IgD-negative memory B cell (primary cell): Measurements from ENCODE around the gene KCNMA1. TPM values are rescaled to one million over a fixed set of nuclear protein-coding genes. Genes with fewer than 3 reads are reported as not detected.
A peak's percentile ranks its signal among the peaks of the same experiment; 100 is the strongest.

Source experiments
- H3K27ac Mint-ChIP-seq, 3 donors: one replicate each; pipeline ENCODE4 v1.8.0; 2020 to 2022; ENCODE audit warnings: mild to moderate bottlenecking in 3 of 3, mixed read lengths in 3 of 3, moderate library complexity in 1 of 3
- H3K27me3 Mint-ChIP-seq: one replicate; pipeline ENCODE4 v1.8.0; 2021; ENCODE audit warnings: mixed read lengths
- H3K36me3 Mint-ChIP-seq: one replicate; pipeline ENCODE4 v1.8.0; 2020; ENCODE audit warnings: mild to moderate bottlenecking, mixed read lengths
- H3K4me1 Mint-ChIP-seq, 3 donors: one replicate each; pipeline ENCODE4 v1.8.0; 2020 to 2022; ENCODE audit warnings: mixed read lengths in 3 of 3, mild to moderate bottlenecking in 1 of 3
- H3K4me3 Mint-ChIP-seq, 4 donors: one replicate each; pipeline ENCODE4 v1.8.0; 2020 to 2022; ENCODE audit warnings: mild to moderate bottlenecking in 4 of 4, mixed read lengths in 4 of 4, moderate library complexity in 3 of 4
- H3K9me3 Mint-ChIP-seq, 3 donors: one replicate each; pipeline ENCODE4 v1.8.0; 2020 to 2021; ENCODE audit warnings: mixed read lengths in 3 of 3, mild to moderate bottlenecking in 1 of 3
- polyA plus RNA-seq: library from polyadenylated mRNA; unstranded; fragments of 300-500 nt; fragmentation: Illumina TruSeq; gene quantifications from one replicate; pipeline ENCODE4 v1.2.3, GENCODE V29; 2021

The KCNMA1 gene
- polyA plus RNA-seq, 1 donor from 2014 or later = 5.5 TPM

GRCh38 chr10:77411805-77412204, 225.8 kb downstream of the KCNMA1 start:
- H3K27me3 Mint-ChIP-seq = peaks cover 7% of the 10 kb centered on the region
- H3K4me3 Mint-ChIP-seq = no peak overlapping the region
- H3K4me1 Mint-ChIP-seq = no peaks in the 10 kb centered on the region
- H3K27ac Mint-ChIP-seq = peak overlapping the region in 1 of 3 donors; percentile 37
- H3K36me3 Mint-ChIP-seq = peaks cover 1% of the 10 kb centered on the region
- H3K9me3 Mint-ChIP-seq = no peaks in the 10 kb centered on the region

DNA sequence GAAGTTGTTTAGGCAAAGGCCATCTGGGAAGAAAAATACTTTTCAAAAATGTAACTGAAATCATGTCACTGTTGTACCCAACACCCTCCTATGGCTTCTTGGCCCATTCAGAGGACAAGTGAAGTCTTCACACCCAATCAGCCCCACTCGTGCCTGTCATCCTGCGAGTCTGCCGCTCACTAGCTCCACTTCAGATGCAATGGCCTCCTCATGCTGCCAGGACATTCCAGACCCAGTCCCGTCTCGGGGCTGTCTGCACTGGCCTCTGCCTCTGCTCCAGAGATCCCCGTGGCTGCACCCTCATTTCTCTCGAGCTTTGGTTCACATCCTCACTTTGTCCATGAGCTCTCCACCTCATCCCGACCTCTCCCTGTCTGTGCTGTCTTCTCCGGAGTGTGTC, 227.1 kb downstream of the KCNMA1 start:
- Mint-ChIP-seq H3K4me1 (no peaks in the 10 kb centered on the region), H3K9me3 (no peaks in the 10 kb centered on the region), H3K36me3 (peaks cover 1% of the 10 kb centered on the region), H3K27ac (peak overlapping the region in 1 of 3 donors; percentile 24), H3K4me3 (no peak overlapping the region), H3K27me3 (peaks cover 4% of the 10 kb centered on the region)

GRCh38 chr10:77409697-77410471, 227.7 kb downstream of the KCNMA1 start:
- no peaks in the 10 kb centered on the region for H3K4me1 Mint-ChIP-seq
- no peak overlapping the region for H3K4me3 Mint-ChIP-seq
- no peaks in the 10 kb centered on the region for H3K9me3 Mint-ChIP-seq
- H3K27ac Mint-ChIP-seq = no peak overlapping the region
- H3K36me3 Mint-ChIP-seq = peaks cover 1% of the 10 kb centered on the region
- H3K27me3 Mint-ChIP-seq = peaks cover 4% of the 10 kb centered on the region

DNA sequence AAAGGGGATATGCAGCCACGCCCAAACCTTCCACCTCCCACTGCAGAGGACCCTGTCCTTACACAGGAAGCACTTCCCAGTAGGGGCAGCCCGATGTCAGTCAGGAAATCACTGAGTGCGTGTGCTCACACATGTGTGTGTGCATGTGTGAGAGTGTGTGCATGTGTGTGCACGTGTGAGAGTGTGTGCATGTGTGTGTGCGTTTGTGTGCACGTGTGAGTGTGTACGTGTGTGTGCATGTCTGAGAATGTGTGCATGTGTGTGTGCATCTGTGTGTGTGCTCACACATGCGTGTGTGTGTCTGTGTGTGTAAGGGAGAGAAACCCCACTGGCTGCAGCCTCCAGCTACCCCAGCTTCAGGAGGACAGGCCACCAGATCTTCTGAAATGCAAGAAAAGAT, 229.3 kb downstream of the KCNMA1 start:
- Mint-ChIP-seq H3K4me3 (no peak overlapping the region), H3K9me3 (no peaks in the 10 kb centered on the region), H3K27ac (no peak overlapping the region), H3K27me3 (peaks cover 4% of the 10 kb centered on the region), H3K4me1 (no peaks in the 10 kb centered on the region), H3K36me3 (peaks cover 1% of the 10 kb centered on the region)

GRCh38 chr10:77406764-77407430, 230.7 kb downstream of the KCNMA1 start:
- Mint-ChIP-seq H3K36me3 (peaks cover 4% of the 10 kb centered on the region), H3K4me1 (peaks cover 0 to 1% (median 0%) of the 10 kb centered on the region in 3 donors)

DNA sequence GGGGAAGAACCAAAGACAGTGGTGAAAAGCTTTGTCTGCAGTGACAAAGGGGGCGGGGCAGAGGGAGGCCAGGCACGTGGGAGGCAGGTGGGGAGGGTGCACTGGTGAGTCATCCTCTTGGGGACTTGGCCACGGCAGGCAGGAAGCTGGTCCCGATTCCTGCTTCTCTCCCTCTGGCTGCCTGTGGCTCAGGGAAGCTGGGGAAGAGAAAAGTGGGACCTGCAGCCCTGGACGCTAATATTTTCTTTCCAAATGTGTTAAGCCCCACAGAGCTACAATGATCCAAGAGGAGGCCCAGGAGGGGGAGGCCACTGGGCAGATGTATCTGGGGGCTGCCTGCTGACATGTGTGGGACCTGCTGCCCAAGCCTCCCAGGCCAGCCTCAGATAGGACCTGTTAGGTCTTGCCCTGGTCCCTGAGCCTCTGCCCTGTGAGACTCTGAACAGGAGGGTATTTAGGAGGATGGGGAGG, 231.8 kb downstream of the KCNMA1 start:
- H3K4me1 Mint-ChIP-seq = peaks cover 0 to 1% (median 0%) of the 10 kb centered on the region in 3 donors
- H3K4me3 Mint-ChIP-seq = no peak overlapping the region
- H3K9me3 Mint-ChIP-seq = no peaks in the 10 kb centered on the region
- no peak overlapping the region for H3K27ac Mint-ChIP-seq
- peaks cover 6% of the 10 kb centered on the region for H3K27me3 Mint-ChIP-seq
- peaks cover 4% of the 10 kb centered on the region for H3K36me3 Mint-ChIP-seq

More at GRCh38 chr10:77406764-77407430, 230.7 kb downstream of the KCNMA1 start:
- Mint-ChIP-seq H3K9me3 (no peaks in the 10 kb centered on the region), H3K27ac (no peak overlapping the region), H3K27me3 (peaks cover 6% of the 10 kb centered on the region), H3K4me3 (no peak overlapping the region)

DNA sequence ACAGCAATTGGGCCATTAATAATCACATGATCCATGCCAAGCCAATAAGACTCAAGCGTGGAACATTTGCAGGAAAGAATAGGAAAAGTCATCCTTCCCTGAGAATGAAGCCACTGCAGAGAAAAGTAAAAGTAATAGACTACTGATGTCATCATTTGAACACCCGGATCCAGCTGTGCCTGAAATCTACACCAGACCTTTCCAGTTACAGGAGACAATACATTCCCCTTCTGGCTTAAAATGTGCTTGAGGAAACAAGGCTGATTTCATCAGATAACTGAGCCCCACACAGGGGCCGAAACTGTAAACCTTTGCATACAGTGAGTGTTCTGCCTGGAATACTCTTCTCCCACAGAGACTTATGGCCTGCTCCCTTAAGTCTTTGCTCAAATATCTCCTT, 232.8 kb downstream of the KCNMA1 start:
- Mint-ChIP-seq H3K36me3 (peaks cover 4% of the 10 kb centered on the region), H3K27ac (no peak overlapping the region), H3K9me3 (no peaks in the 10 kb centered on the region)

DNA sequence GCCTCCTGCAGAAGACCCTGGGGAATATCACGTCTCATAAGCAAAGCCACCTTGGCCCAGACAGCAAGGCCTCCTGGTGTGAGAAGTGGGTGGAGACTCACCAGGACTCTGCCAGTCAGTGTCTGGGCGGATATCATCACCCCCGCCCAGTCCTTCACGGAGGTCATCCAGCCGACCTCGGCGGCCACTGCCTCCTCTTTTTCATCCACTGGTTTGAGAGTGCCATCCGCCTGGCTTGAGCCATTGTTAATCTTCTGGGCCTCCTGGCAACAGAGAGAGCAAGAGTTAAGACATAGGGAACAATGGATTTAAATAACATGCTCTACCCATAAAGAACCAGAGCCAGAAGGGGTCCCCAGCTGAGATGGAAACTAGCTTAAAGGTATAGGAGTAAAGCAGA, 233.8 kb downstream of the KCNMA1 start:
- H3K27me3 Mint-ChIP-seq = peaks cover 6% of the 10 kb centered on the region
- H3K9me3 Mint-ChIP-seq = no peaks in the 10 kb centered on the region
- H3K4me3 Mint-ChIP-seq = no peak overlapping the region
- no peak overlapping the region for H3K27ac Mint-ChIP-seq
- H3K4me1 Mint-ChIP-seq = peaks cover 0 to 1% (median 0%) of the 10 kb centered on the region in 3 donors
- H3K36me3 Mint-ChIP-seq = peaks cover 4% of the 10 kb centered on the region

More for the DNA sequence above, 232.8 kb downstream of the KCNMA1 start:
- Mint-ChIP-seq H3K4me3 (no peak overlapping the region), H3K4me1 (peaks cover 0 to 1% (median 0%) of the 10 kb centered on the region in 3 donors), H3K27me3 (peaks cover 6% of the 10 kb centered on the region)

DNA sequence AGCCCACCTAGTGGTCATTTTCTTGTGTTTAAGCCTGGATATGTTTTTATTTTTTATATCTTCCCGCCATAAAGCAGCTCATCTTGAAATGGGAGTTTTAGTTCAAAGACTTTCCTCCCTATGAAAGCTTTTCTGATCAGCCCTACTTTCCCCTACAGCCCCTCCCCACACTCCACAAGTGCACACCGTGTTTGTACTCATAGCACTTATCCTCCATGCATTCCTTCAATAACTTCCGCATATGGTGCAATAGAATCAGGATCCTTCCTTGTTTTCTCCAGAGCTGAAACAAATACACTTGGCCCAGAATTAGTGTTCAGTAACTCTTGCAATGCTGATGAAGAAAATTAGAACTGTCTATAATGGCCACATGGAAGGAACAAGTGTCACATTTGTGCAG, 235.9 kb downstream of the KCNMA1 start:
- Mint-ChIP-seq H3K4me1 (peaks cover 0 to 3% (median 0%) of the 10 kb centered on the region in 3 donors), H3K27me3 (peaks cover 5% of the 10 kb centered on the region), H3K9me3 (no peaks in the 10 kb centered on the region), H3K36me3 (peaks cover 4% of the 10 kb centered on the region), H3K4me3 (no peak overlapping the region), H3K27ac (no peak overlapping the region)

- peaks cover 3% of the 10 kb centered on the region for H3K27me3 Mint-ChIP-seq
- no peak overlapping the region for H3K4me3 Mint-ChIP-seq
- peaks cover 0 to 3% (median 0%) of the 10 kb centered on the region in 3 donors for H3K4me1 Mint-ChIP-seq
- no peak overlapping the region for H3K27ac Mint-ChIP-seq
- H3K9me3 Mint-ChIP-seq = no peaks in the 10 kb centered on the region
- peaks cover 4% of the 10 kb centered on the region for H3K36me3 Mint-ChIP-seq
These were observed 237.6 kb downstream of the KCNMA1 start for GRCh38 chr10:77400033-77400432.

DNA sequence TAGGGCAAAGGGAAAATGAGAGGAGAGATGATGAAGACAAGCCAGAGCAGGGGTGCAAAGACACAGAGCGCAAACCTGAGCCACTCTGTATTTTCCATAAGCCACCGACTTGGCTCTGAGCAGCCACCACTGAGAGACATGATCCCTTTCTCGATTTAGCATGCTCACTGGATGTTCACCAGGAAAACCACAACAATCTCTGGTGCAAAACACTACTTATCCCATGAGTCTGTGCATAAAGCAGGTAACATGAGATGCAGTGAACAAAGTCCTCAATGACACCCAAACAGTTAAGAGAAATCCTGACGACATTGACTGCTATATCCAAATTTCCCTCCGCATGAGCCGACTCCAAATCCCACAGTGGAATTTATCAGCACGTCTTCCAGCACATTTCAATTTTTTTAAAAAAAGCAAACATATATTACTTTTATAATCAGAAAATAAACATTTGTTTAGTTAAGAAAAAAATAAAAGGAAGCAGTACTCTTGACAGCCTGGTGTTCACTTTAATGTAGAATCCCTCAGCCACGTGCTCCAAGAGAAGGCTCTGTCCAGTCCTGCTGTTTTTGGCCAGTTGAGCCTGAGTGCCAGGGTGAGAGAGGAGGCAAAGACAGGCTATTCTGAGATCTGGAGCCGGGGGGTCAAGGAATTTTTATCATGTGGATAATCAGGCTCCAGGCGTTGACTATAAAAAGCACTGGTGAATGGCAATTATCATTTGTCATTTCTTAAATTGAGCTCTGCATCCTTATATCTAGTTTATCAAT, 238.4 kb downstream of the KCNMA1 start:
- H3K27ac Mint-ChIP-seq = no peak overlapping the region
- H3K27me3 Mint-ChIP-seq = peaks cover 3% of the 10 kb centered on the region
- no peak overlapping the region for H3K4me3 Mint-ChIP-seq
- peaks cover 0 to 3% (median 0%) of the 10 kb centered on the region in 3 donors for H3K4me1 Mint-ChIP-seq
- no peaks in the 10 kb centered on the region for H3K9me3 Mint-ChIP-seq
- H3K36me3 Mint-ChIP-seq = peaks cover 4% of the 10 kb centered on the region

DNA sequence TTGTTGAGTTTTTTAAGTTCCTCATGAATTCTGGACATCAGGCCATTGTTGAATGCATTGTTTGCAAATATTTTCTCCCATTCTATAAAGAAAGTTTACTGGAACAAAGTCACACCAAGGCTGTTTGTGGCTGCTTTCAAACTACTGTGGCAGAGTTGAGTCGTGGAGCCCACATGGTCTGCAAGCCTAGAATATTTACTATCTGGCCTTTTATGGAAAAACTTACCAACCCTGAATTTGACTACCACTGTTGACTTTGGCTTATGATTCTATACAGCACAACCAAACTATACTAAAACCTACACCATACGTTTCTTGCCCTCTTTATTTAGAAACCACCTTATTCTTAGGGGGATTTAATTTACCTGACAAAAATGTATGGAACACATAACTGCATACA, 239.1 kb downstream of the KCNMA1 start:
- H3K36me3 Mint-ChIP-seq = peaks cover 4% of the 10 kb centered on the region
- no peaks in the 10 kb centered on the region for H3K9me3 Mint-ChIP-seq
- H3K4me3 Mint-ChIP-seq = no peak overlapping the region
- H3K27me3 Mint-ChIP-seq = peaks cover 3% of the 10 kb centered on the region
- H3K4me1 Mint-ChIP-seq = peaks cover 0 to 3% (median 0%) of the 10 kb centered on the region in 3 donors
- no peak overlapping the region for H3K27ac Mint-ChIP-seq

- H3K4me1 Mint-ChIP-seq = peaks cover 0 to 1% (median 0%) of the 10 kb centered on the region in 3 donors
- no peaks in the 10 kb centered on the region for H3K27me3 Mint-ChIP-seq
- peaks cover under 1% of the 10 kb centered on the region for H3K36me3 Mint-ChIP-seq
- no peak overlapping the region for H3K4me3 Mint-ChIP-seq
- H3K9me3 Mint-ChIP-seq = no peaks in the 10 kb centered on the region
- no peak overlapping the region for H3K27ac Mint-ChIP-seq
These were observed 240.5 kb downstream of the KCNMA1 start for GRCh38 chr10:77397103-77397502.

DNA sequence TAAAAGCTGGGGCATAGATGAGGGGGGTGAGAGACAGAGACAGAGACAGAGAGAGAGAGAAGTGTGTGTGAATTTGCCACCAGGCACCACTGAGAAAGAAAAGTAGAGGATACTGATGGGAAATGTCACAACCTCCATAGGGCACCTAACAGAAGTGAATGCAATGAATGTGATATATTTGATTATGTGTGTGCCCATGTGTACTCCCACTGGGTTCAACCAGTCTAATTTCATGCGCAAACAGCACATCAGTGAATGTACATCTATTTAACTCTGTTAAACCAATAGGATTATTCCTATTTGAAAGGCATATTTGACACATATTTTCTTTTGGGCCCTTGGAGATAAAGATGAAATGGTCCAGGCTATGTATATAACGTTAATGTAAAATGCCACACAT, 241.3 kb downstream of the KCNMA1 start:
- no peaks in the 10 kb centered on the region for H3K27me3 Mint-ChIP-seq
- no peaks in the 10 kb centered on the region for H3K9me3 Mint-ChIP-seq
- peaks cover 0 to 1% (median 0%) of the 10 kb centered on the region in 3 donors for H3K4me1 Mint-ChIP-seq
- no peaks in the 10 kb centered on the region for H3K36me3 Mint-ChIP-seq
- no peak overlapping the region for H3K4me3 Mint-ChIP-seq
- no peak overlapping the region for H3K27ac Mint-ChIP-seq
